DMS 273 (cell line): ENCODE results near the gene BLNK.
A peak's percentile ranks its signal among the peaks of the same experiment; 100 is the strongest.
"Not testable (repeated sequence)": the region's sequence is repeated elsewhere in the genome, so short reads cannot be mapped to it uniquely, and the experiment has no call there.

ENCODE experiments used
- DNase-seq: peaks from one replicate; lab custom pipeline; 2025; ENCODE audit not compliant: unreplicated experiment; lab: John Stamatoyannopoulos, UW

BLNK gene

GRCh38 chr10:96230527-96230926 lies 40.8 kb downstream of the BLNK start:
- DNase-seq = no peak

GRCh38 chr10:96229568-96230030 lies 41.8 kb downstream of the BLNK start:
- DNase-seq = peak; percentile 87

GRCh38 chr10:96228408-96228994 lies 42.9 kb downstream of the BLNK start:
- no peak for DNase-seq

GRCh38 chr10:96227206-96227605 lies 44.2 kb downstream of the BLNK start:
- DNase-seq = no peak

GRCh38 chr10:96225119-96225518 lies 46.2 kb downstream of the BLNK start:
- no peak for DNase-seq

GRCh38 chr10:96222908-96223307 lies 48.5 kb downstream of the BLNK start:
- DNase-seq = no peak

GRCh38 chr10:96222441-96222840 lies 48.9 kb downstream of the BLNK start:
- no peak for DNase-seq

GRCh38 chr10:96218826-96219225 lies 52.5 kb downstream of the BLNK start:
- no peak for DNase-seq

- no peak for DNase-seq
Observed at GRCh38 chr10:96217711-96218110, 53.7 kb downstream of the BLNK start.

GRCh38 chr10:96216775-96217174 lies 54.6 kb downstream of the BLNK start:
- no peak for DNase-seq

- DNase-seq = no peak
Observed at GRCh38 chr10:96212911-96213310, 58.5 kb downstream of the BLNK start.

- no peak for DNase-seq
Observed at GRCh38 chr10:96211764-96212163, 59.6 kb downstream of the BLNK start.

- DNase-seq = no peak
Observed at GRCh38 chr10:96208946-96209345, 62.4 kb downstream of the BLNK start.

- no peak for DNase-seq
Observed at GRCh38 chr10:96208271-96208670, 63.1 kb downstream of the BLNK start.

- DNase-seq = no peak
Observed at GRCh38 chr10:96205580-96205979, 65.8 kb downstream of the BLNK start.

- no peak for DNase-seq
Observed at GRCh38 chr10:96201525-96201924, 69.8 kb downstream of the BLNK start.

GRCh38 chr10:96189505-96189904 lies 81.9 kb downstream of the BLNK start:
- DNase-seq = not testable (repeated sequence)

GRCh38 chr10:96188916-96189315 lies 82.5 kb downstream of the BLNK start:
- DNase-seq = no peak

- no peak for DNase-seq
Observed at GRCh38 chr10:96188421-96188820, 82.9 kb downstream of the BLNK start.

GRCh38 chr10:96176985-96177384 lies 94.4 kb downstream of the BLNK start:
- DNase-seq = no peak

- DNase-seq = no peak
Observed at GRCh38 chr10:96172666-96173065, 98.7 kb downstream of the BLNK start.

- DNase-seq = no peak
Observed at GRCh38 chr10:96170230-96170629, 101.1 kb downstream of the BLNK start.

- DNase-seq = peak; percentile 6
Observed at GRCh38 chr10:96168546-96168945, 102.8 kb downstream of the BLNK start.
